GM18867 (cell line): Measurements from ENCODE around the gene PDAP1.
"Not testable (repeated sequence)": the region's sequence is repeated elsewhere in the genome, so short reads cannot be mapped to it uniquely, and the experiment has no call there.

Experiments
- ATAC-seq: cut with Tn5 transposase; IDR thresholded peaks from one replicate; pipeline ENCODE4 v1.9.1; 2021; ENCODE audit warnings: mild to moderate bottlenecking, moderate library complexity; ENCODE audit not compliant: unreplicated experiment

The PDAP1 gene, protein sequence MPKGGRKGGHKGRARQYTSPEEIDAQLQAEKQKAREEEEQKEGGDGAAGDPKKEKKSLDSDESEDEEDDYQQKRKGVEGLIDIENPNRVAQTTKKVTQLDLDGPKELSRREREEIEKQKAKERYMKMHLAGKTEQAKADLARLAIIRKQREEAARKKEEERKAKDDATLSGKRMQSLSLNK

DNA sequence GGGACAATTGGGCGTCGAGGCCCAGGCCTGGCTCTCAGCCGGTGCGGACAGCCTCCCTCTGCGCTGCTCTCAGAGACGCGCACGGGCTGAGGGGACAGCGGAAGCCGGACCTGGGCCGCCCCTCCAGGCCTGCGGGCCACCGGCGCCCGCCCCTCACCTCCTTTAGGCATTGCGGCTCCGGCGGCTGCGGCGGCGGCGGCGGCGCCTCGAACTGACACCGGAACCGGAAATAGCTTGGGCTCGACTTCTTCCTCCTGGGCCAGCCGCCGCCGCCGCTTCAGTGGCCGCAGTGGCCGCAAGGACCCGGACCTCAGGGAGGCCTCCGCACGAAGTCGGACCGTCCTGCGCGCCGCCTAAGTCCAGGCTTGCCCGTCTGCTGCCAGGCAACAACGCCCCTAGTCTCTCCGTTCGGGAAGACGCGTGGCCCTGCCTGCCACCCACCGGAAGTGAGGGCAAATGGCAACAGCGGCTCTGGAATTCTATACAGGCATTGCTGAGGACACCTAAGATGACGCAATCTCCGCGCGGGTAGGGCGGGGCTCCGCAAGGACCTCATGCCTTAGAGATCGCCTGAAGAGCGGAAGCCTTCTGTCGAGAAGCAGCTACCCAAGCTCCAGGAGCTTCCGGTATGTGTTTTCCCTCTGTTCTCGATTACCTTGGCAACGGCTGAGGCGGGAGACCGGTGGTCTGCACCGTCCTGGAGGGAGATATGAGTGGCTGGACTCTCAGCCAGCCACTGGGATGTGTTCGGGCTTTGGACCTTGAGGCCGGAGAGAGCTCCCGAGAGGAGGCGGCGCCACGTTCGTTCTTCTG lies at the start of gene PDAP1, which contains the start of gene BUD31:
Gene PDAP1 (minus strand): TSS at position 219 of the 813 bp plus-strand sequence. CDS start 49 bp downstream, at position 170.
Gene BUD31 (plus strand): TSS at position 591 of the 813 bp plus-strand sequence. CDS start 2,124 bp downstream, outside the sequence.
- peak; percentile 80 for ATAC-seq

DNA sequence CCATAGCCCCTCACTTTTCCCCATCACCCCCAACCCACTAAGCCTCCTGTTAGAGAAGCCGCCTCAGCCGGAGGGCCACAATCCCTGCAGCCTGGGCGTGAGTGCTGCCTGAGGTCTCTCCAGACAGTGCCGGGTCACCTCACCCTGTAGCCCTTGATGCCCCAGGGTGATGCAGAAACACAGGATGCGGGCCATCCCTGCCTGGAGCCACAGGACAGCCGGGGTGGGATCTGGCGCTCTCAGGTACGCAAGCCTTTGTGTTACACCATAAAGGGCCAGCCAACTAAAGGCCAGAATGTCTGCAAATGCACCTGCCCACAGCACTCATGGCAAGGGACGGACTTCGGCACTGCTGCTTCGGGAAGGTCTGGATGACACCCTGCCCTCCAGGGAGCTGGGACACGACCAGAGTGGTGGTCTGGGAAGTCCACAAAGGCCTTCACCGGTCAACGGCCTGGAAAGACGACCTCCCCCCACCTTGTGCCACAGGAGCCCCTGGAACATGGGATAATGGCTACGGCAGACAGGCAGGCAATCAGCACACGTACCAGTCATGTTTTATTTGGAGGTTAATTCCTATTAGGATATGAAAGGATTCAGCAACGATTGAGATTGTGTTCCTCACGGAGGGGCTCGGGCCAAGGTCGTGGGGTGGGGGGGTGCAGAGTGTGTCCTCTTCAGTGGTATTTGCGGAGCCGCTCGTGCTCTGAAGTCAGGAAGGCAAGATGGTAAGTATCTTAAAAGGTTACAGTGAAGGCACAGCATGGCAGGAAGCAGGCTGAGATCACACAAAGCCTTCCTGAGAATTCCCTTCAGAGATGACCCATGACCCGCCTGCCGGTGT lies 49.5 kb upstream of the PDAP1 start:
- ATAC-seq: no peak

DNA sequence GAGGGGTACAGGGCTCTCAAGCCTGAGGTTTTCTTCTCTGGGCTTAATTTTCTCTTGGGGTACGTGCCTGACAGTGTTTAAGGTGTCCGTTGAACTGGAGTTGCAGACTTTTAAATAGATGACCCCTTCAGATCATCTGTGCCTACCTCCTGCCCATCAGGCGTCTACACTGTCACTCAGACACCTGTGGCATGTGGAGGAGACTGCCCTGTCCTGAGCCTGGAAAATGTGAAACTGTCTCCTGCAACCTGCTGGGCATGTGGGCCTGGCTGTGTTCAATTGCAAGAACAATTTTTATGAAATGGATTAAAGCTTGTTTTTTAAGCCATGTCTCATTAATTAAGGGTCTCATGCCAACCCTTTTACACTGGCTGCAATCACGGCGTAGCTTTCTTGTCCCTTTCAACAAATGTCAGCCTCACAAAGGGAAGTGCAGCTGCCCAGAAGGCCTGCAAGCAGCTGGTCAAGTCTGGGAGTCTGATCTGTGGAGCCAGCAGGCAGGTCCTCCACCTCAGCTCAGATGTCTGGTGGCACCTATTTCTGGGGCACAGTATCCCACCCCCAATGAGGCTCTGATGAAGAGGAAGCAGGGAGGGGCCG lies 48.8 kb upstream of the PDAP1 start:
- no peak for ATAC-seq

DNA sequence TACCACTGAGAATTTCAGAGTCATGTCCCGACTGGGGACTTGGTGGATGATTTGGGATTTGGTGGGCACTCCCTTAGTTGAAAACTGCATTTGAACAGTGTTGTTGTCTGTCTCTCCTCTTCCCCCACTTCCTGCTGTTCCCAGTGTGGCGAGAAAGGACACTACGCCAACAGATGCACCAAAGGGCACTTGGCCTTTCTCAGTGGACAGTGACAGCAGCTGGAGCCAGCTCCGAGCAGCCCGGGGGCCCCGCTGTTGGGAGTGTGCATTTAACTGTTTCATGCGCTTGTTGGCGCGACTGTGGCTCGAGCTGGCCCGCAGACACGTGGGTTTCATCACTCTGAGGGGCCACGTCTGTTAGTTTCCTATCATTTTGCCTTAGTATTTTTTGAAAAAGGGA lies 47.9 kb upstream of the PDAP1 start:
- ATAC-seq: no peak

DNA sequence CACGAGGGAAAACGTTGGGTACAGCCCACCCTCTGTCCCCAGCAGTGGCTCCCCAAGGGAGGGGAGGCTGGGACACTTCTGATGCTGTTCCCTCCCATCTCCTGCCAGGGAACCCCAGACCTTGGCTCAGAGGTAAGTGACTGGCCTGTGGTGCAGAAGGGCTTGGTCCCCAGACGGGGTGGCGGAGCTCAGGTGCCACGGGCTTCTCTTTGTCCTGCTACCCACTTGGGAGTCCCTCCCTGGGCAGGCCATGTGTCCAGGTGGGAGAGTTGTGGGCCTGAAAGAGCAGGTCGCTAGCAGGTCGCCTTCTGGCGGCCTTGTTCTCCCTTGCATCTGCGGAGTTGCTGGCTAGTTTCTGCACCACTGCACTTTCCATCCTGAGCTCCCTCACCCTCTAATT lies 47.5 kb upstream of the PDAP1 start:
- no peak for ATAC-seq

DNA sequence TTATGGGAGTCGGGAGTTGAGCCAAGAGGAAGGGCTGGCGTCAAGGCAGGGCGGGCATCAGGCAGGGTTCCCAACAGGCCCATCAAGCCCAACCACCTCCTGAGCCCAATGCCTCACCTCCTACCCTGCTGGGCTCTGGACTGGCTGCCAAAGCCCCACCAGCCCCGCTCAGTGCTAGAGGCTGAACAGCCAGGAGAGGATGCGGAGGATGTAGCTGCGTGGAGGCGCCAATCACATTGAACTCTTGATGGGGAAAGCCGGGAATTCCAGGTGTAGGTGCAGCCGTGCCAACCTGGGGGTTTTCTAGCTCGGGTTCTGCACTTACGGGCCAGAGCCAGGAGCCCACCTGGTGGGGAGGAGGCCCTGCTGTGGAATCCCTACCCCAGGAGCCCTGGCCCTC lies 44.7 kb upstream of the PDAP1 start:
- ATAC-seq: no peak

DNA sequence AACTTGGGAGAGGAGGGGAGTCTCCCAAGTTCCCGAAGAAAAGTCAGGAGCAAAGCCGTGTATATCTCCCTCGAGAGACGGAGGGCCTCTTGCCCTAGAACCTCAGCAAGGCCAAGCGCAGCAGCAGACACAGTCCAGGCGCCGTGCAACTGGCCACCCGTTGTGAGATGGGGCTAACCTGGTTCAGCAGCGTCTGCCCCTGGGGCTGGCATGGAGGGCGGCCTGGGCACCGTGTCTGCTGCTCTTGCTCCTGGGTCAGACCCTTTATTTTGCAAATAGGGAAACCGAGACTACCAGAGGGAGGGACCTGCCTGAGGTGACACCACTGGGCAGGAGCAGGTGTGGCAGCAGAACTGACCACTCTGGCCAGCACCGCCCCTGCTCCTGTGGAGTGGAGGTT lies 44.1 kb upstream of the PDAP1 start:
- ATAC-seq: no peak

DNA sequence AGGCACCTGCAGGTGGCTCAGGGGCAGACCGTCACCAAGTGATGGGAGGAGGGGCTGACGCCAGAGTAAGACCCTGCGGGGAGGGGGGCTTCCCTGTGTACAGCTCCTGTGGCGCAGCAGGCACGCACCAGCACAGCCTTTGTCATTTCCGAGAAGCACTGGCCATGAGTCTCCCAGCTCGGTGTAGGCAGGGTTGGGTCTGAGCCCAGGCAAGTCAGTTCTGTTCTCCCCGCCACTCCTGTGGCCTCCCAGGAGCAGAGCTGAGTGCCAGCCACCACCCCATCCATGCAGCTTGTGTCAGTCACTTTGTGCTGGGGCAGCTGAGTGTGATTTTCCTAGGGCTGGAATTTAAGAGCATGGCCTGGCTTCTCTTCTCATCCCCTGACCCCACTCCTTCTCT lies 43.5 kb upstream of the PDAP1 start:
- no peak for ATAC-seq

DNA sequence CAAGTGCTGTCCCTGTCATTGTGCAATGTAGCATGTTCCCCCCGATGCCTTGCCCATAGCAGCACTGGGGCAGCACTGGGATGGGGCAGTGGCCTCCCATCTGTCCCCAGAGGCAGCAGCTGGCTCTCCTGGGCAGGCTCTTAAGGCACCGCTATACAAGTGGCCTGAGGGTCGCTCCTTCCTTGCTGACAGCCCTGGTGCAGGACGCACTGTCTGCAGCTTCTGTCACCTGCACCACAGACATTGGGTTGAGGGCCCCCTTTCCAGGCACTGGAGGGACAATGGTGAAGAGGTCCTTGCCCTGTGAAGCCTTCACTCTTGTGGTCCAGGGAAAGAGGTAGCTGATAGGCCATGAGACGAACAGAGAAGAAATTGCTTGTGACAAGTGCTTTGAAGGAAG lies 40.9 kb upstream of the PDAP1 start:
- no peak for ATAC-seq

DNA sequence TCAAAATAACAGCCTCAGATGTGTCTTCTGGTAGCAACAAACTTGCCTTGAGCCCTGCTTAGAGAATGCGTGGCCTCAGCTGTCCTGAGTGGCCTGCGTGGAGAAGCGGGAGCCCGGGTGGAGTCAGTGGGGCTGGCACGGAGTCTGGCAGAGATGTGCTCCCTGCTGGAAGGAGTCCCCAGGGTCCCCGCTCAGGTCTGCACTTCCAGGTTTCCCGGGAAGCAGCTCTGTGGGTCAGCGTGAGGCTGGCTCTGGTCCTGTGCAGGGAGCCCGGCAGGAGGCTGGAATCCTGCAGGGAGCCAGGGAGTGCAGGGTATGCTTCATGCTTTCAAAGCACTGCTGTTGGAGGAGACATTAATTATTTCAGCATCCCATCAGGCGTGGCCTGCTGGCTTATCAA lies 40.5 kb upstream of the PDAP1 start:
- ATAC-seq: no peak

DNA sequence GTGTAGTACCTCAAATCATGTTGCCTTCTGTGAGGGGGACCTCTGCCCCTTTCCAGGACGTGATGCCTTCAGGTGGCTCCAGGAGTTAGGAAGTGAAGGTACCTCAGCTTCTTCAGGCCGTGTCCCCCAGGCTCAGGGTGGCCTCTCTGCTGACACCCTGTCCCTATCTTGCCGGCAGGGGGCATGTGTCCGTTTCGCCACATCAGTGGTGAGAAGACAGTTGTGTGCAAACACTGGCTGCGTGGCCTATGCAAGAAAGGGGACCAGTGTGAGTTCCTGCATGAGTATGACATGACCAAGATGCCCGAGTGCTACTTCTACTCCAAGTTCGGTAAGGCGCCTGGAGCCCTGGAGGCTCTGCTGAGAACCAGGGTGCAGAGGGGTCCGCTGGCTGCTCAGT lies 39.5 kb upstream of the PDAP1 start:
- no peak for ATAC-seq

DNA sequence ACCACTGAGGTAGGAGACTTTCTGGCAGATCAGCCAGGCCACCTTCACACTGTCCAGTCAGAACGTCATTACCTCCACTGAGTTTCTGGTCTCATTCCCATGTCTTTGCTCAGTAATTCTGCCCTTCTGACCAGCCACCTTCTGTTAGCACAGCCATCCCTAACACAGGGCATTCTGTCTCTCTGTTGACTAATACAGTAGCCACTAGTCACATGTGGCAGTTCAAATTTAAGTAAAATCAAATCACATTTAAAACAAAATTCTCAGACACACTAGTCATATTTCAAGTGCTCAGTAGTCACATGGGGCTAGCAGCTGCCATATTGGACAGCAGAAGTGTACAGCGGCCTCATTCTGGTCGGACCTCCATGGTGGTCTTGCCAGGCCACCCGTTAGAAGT lies 37.7 kb upstream of the PDAP1 start:
- ATAC-seq: no peak

DNA sequence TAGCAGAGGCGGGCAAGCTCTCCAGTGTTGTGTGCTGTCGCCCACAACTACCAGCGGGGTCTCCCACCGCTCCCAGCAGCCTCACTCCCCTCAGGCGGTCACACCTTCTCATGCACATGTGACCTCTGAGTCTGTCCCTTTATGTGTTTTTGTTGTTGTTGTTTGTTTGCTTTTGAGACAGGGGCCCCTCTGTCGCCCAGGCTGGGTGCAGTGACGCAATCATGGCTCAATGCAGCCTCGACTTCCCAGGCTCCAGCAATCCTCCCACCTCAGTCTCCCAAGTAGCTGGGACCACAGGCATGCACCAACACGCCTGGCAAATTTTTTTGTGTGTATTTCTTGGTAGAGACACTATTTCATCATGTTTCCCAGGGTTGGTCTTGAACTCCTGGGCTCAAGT lies 31.8 kb upstream of the PDAP1 start:
- ATAC-seq: no peak

DNA sequence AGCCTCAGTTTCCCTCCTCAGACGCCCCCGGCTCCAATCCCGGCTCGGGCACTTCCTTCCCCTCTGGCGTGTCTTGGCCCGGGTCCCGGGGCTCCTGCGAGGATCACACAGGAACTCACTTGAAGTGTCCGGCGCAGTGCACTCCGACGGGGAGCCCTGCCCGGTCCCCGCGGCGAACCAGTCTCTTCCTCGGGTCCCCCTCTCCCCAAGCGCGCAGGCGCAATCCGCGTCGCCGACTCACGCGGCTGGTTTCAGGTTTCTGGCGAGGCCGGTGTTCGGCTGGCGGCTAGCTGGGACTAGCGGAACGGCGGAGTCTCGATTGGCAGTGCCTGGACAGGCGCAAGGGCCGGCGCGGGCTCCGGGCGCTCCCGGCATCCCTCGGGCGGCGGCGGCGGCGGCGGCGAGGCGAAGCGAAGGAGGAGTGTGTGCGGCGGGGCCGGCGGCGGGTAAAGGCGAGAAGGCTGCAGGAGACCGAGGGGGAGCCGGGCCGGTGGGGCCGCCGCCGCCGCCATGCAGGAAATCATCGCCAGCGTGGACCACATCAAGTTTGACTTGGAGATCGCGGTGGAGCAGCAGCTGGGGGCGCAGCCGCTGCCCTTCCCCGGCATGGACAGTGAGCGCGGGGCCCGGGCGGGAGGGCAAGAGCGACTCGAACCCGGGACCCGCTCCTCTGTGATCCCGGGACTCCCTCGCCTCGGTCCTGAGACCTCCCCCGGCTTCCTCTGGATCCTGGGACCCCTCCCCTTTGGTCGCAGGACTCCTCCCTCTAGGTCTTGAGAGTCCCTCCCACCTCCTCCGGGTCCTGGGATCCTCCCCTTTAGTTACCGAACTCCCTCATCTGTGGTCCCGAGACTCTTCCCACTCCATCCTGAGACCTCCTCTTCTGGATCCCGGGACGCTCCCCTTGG lies 30.4 kb upstream of the PDAP1 start, which contains the start of the genes CPSF4 and PTCD1:
Gene CPSF4 (plus strand): TSS at position 371 of the 908 bp plus-strand sequence. CDS start 140 bp downstream, at position 511.
Gene PTCD1 (minus strand): TSS at position 226 of the 908 bp plus-strand sequence. CDS start 3,556 bp downstream, outside the sequence.
- peak; percentile 92 for ATAC-seq

DNA sequence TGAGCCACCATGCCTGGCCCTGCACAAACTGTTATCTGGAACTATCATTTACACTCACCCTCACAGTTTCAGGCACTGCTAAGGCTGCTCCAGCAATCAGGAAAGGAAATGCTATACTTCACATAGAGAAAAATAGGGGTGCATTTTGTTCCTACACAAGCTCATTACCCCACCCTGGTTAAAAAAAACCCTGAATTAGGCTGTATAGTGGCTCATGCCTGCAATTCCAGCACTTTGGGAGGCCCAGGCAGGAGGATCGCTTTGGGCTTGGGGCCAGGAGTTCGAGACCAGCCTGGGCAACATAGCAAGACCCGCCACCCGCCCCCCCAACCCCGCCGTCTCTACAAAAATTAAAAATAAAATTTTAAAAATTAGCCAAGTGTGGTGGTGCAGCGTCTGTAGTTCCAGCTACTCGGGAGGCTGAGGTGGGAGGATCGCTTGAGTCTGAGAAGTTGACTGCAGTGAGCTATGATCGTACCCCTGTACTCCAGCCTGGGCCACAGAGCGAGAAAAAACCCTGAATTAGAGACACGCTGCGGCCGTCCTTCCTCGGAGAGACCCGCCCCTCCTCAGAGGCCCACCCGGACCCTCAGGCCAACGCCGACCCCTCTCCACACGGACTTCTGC lies 29.7 kb upstream of the PDAP1 start:
- ATAC-seq: peak; percentile 4

DNA sequence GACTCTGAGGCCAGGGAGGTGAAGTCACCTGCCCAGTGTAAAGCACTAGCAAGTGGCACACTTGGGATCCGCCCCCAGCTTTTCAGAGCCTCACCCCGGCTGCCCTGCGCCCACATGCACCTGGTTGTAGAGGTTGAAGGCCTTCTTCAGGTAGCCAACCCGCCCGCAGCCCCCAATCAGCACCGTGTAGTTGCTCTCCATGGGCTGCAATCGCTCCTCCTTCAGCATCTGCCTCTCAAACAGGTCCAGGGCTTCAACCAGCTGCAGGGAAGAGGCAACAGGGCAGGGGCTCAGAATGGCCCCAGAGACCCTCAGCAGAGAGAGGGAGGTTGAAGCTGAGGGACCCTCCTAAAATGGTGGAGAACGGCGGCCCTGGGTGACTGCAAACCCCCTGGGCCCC lies 24.8 kb upstream of the PDAP1 start:
- no peak for ATAC-seq

DNA sequence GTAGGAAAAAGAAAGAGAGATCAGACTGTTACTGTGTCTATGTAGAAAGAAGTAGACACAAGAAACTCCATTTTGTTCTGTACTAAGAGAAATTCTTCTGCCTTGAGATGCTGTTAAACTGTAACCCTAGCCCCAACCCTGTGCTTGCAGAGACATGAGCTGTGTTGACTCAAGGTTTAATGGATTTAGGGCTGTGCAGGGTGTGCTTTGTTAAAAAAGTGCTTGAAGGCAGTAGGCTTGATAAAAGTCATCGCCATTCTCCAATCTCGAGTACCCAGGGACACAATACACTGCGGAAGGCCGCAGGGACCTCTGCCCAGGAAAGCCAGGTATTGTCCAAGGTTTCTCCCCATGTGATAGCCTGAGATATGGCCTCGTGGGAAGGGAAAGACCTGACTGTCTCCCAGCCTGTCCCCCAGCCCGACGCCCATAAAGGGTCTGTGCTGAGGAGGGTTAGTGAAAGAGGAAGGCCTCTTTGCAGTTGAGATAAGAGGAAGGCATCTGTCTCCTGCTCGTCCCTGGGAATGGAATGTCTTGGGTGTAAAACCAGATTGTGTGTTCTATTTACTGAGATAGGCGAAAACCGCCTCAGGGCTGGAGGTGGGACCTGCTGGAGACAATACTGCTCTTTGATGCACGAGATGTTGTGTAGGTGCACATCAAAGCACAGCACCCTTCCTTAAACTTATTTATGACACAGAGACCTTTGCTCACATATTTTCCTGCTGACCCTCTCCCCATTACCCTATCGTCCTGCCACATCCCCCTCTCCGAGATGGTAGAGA lies 23.6 kb upstream of the PDAP1 start:
- ATAC-seq: not testable (repeated sequence)

DNA sequence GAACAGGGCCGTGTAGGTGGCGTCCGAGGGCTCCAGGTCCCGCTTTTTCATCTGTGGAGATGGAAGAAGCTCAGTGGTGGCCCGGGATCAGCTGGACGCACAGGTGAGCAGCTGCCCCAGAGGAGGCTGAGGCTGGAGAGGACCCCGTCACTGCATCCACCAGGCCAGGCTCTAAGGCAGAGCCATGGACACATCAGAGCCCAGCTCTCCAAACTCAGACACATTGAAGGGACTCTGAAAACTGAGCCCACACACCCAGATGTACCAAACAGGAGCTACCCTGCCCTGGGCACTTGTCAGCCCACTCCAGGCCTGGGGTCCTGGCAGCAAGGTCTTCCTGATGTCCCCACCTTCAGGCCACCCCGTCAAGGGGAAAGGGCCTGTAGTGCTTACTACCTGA lies 21.4 kb upstream of the PDAP1 start:
- ATAC-seq: no peak
